Measurements from ENCODE around the gene GPR108.

The GPR108 gene

GRCh38 chr19:6700586-6701316, 36.6 kb downstream of the GPR108 start:
- Histone ChIP-seq H3K4me1 (ENCODE audit: control insufficient read depth, insufficient read depth, low read length) (no peaks in the 10 kb centered on the region), H3K27me3 (ENCODE audit: control insufficient read depth, insufficient read depth, low read length) (no peaks in the 10 kb centered on the region), H3K36me3 (ENCODE audit: control insufficient read depth, insufficient read depth, low read length) (no peaks in the 10 kb centered on the region), H3K9ac (ENCODE audit: low read length) (no peak overlapping the region), H3K9me3 (ENCODE audit: control insufficient read depth, low read length) (no peaks in the 10 kb centered on the region), H3K4me3 (ENCODE audit: low read length) (no peak overlapping the region)

GRCh38 chr19:6699935-6700334, 37.4 kb downstream of the GPR108 start:
- Histone ChIP-seq H3K4me3 (ENCODE audit: low read length) (no peak overlapping the region), H3K4me1 (ENCODE audit: control insufficient read depth, insufficient read depth, low read length) (no peaks in the 10 kb centered on the region), H3K36me3 (ENCODE audit: control insufficient read depth, insufficient read depth, low read length) (no peaks in the 10 kb centered on the region), H3K27me3 (ENCODE audit: control insufficient read depth, insufficient read depth, low read length) (no peaks in the 10 kb centered on the region), H3K9me3 (ENCODE audit: control insufficient read depth, low read length) (no peaks in the 10 kb centered on the region), H3K9ac (ENCODE audit: low read length) (no peak overlapping the region)

- Histone ChIP-seq H3K27me3 (ENCODE audit: control insufficient read depth, insufficient read depth, low read length) (no peaks in the 10 kb centered on the region), H3K36me3 (ENCODE audit: control insufficient read depth, insufficient read depth, low read length) (no peaks in the 10 kb centered on the region)
Observed at GRCh38 chr19:6697291-6697690, 40.1 kb downstream of the GPR108 start.

GRCh38 chr19:6696239-6696820, 41.0 kb downstream of the GPR108 start:
- Histone ChIP-seq H3K27me3 (ENCODE audit: control insufficient read depth, insufficient read depth, low read length) (no peaks in the 10 kb centered on the region), H3K9me3 (ENCODE audit: control insufficient read depth, low read length) (no peaks in the 10 kb centered on the region), H3K36me3 (ENCODE audit: control insufficient read depth, insufficient read depth, low read length) (no peaks in the 10 kb centered on the region), H3K4me1 (ENCODE audit: control insufficient read depth, insufficient read depth, low read length) (no peaks in the 10 kb centered on the region), H3K9ac (ENCODE audit: low read length) (no peak overlapping the region), H3K4me3 (ENCODE audit: low read length) (no peak overlapping the region)

More at GRCh38 chr19:6697291-6697690, 40.1 kb downstream of the GPR108 start:
- no peak overlapping the region for H3K4me3 ChIP-seq (ENCODE audit: low read length)
- H3K9ac ChIP-seq (ENCODE audit: low read length): no peak overlapping the region
- H3K4me1 ChIP-seq (ENCODE audit: control insufficient read depth, insufficient read depth, low read length): no peaks in the 10 kb centered on the region
- H3K9me3 ChIP-seq (ENCODE audit: control insufficient read depth, low read length): no peaks in the 10 kb centered on the region

- no peaks in the 10 kb centered on the region for H3K27me3 ChIP-seq (ENCODE audit: control insufficient read depth, insufficient read depth, low read length)
- H3K9ac ChIP-seq (ENCODE audit: low read length): no peak overlapping the region
- no peak overlapping the region for H3K4me3 ChIP-seq (ENCODE audit: low read length)
- H3K36me3 ChIP-seq (ENCODE audit: control insufficient read depth, insufficient read depth, low read length): no peaks in the 10 kb centered on the region
- no peaks in the 10 kb centered on the region for H3K4me1 ChIP-seq (ENCODE audit: control insufficient read depth, insufficient read depth, low read length)
- H3K9me3 ChIP-seq (ENCODE audit: control insufficient read depth, low read length): no peaks in the 10 kb centered on the region
Observed at GRCh38 chr19:6694147-6694815, 43.1 kb downstream of the GPR108 start.

- no peaks in the 10 kb centered on the region for H3K36me3 ChIP-seq (ENCODE audit: control insufficient read depth, insufficient read depth, low read length)
Observed at GRCh38 chr19:6693681-6694080, 43.7 kb downstream of the GPR108 start.

GRCh38 chr19:6693056-6693471, 44.3 kb downstream of the GPR108 start:
- Histone ChIP-seq H3K27me3 (ENCODE audit: control insufficient read depth, insufficient read depth, low read length) (no peaks in the 10 kb centered on the region), H3K9me3 (ENCODE audit: control insufficient read depth, low read length) (no peaks in the 10 kb centered on the region), H3K36me3 (ENCODE audit: control insufficient read depth, insufficient read depth, low read length) (no peaks in the 10 kb centered on the region), H3K9ac (ENCODE audit: low read length) (no peak overlapping the region), H3K4me3 (ENCODE audit: low read length) (no peak overlapping the region), H3K4me1 (ENCODE audit: control insufficient read depth, insufficient read depth, low read length) (no peaks in the 10 kb centered on the region)

More at GRCh38 chr19:6693681-6694080, 43.7 kb downstream of the GPR108 start:
- H3K4me1 ChIP-seq (ENCODE audit: control insufficient read depth, insufficient read depth, low read length): no peaks in the 10 kb centered on the region
- no peak overlapping the region for H3K4me3 ChIP-seq (ENCODE audit: low read length)
- no peak overlapping the region for H3K9ac ChIP-seq (ENCODE audit: low read length)
- no peaks in the 10 kb centered on the region for H3K27me3 ChIP-seq (ENCODE audit: control insufficient read depth, insufficient read depth, low read length)
- H3K9me3 ChIP-seq (ENCODE audit: control insufficient read depth, low read length): no peaks in the 10 kb centered on the region

- H3K9ac ChIP-seq (ENCODE audit: low read length): no peak overlapping the region
- H3K9me3 ChIP-seq (ENCODE audit: control insufficient read depth, low read length): no peaks in the 10 kb centered on the region
- H3K4me1 ChIP-seq (ENCODE audit: control insufficient read depth, insufficient read depth, low read length): no peaks in the 10 kb centered on the region
- no peak overlapping the region for H3K4me3 ChIP-seq (ENCODE audit: low read length)
- no peaks in the 10 kb centered on the region for H3K36me3 ChIP-seq (ENCODE audit: control insufficient read depth, insufficient read depth, low read length)
- H3K27me3 ChIP-seq (ENCODE audit: control insufficient read depth, insufficient read depth, low read length): no peaks in the 10 kb centered on the region
Observed at GRCh38 chr19:6692027-6692426, 45.4 kb downstream of the GPR108 start.

GRCh38 chr19:6691342-6691741, 46.0 kb downstream of the GPR108 start:
- no peaks in the 10 kb centered on the region for H3K36me3 ChIP-seq (ENCODE audit: control insufficient read depth, insufficient read depth, low read length)
- no peak overlapping the region for H3K4me3 ChIP-seq (ENCODE audit: low read length)
- H3K9ac ChIP-seq (ENCODE audit: low read length): no peak overlapping the region
- no peaks in the 10 kb centered on the region for H3K27me3 ChIP-seq (ENCODE audit: control insufficient read depth, insufficient read depth, low read length)
- H3K4me1 ChIP-seq (ENCODE audit: control insufficient read depth, insufficient read depth, low read length): no peaks in the 10 kb centered on the region
- H3K9me3 ChIP-seq (ENCODE audit: control insufficient read depth, low read length): no peaks in the 10 kb centered on the region

GRCh38 chr19:6690160-6690885, 47.1 kb downstream of the GPR108 start:
- Histone ChIP-seq H3K27me3 (ENCODE audit: control insufficient read depth, insufficient read depth, low read length) (no peaks in the 10 kb centered on the region), H3K9ac (ENCODE audit: low read length) (no peak overlapping the region), H3K4me1 (ENCODE audit: control insufficient read depth, insufficient read depth, low read length) (no peaks in the 10 kb centered on the region), H3K9me3 (ENCODE audit: control insufficient read depth, low read length) (no peaks in the 10 kb centered on the region), H3K4me3 (ENCODE audit: low read length) (no peak overlapping the region), H3K36me3 (ENCODE audit: control insufficient read depth, insufficient read depth, low read length) (no peaks in the 10 kb centered on the region)

- Histone ChIP-seq H3K9ac (ENCODE audit: low read length) (no peak overlapping the region), H3K9me3 (ENCODE audit: control insufficient read depth, low read length) (no peaks in the 10 kb centered on the region), H3K4me3 (ENCODE audit: low read length) (no peak overlapping the region), H3K27me3 (ENCODE audit: control insufficient read depth, insufficient read depth, low read length) (no peaks in the 10 kb centered on the region), H3K4me1 (ENCODE audit: control insufficient read depth, insufficient read depth, low read length) (no peaks in the 10 kb centered on the region), H3K36me3 (ENCODE audit: control insufficient read depth, insufficient read depth, low read length) (no peaks in the 10 kb centered on the region)
Observed at GRCh38 chr19:6687114-6687513, 50.3 kb downstream of the GPR108 start.

GRCh38 chr19:6686628-6686975, 50.8 kb downstream of the GPR108 start:
- H3K9ac ChIP-seq (ENCODE audit: low read length): no peak overlapping the region
- H3K27me3 ChIP-seq (ENCODE audit: control insufficient read depth, insufficient read depth, low read length): no peaks in the 10 kb centered on the region
- no peak overlapping the region for H3K4me3 ChIP-seq (ENCODE audit: low read length)
- H3K9me3 ChIP-seq (ENCODE audit: control insufficient read depth, low read length): no peaks in the 10 kb centered on the region
- H3K36me3 ChIP-seq (ENCODE audit: control insufficient read depth, insufficient read depth, low read length): no peaks in the 10 kb centered on the region
- no peaks in the 10 kb centered on the region for H3K4me1 ChIP-seq (ENCODE audit: control insufficient read depth, insufficient read depth, low read length)
